H9 (cell line): ENCODE data around the gene ZWILCH. TPM values are rescaled to one million over a fixed set of nuclear protein-coding genes. Genes with fewer than 3 reads are reported as not detected.
A peak's percentile ranks its signal among the peaks of the same experiment; 100 is the strongest.

Experiments used
- DNase-seq: peaks from one replicate; pipeline ENCODE4 v3.0.0-alpha.2; 2017
- H2AFZ ChIP-seq: one replicate; pipeline ENCODE4 v1.6.1; 2013; ENCODE audit warnings: mild to moderate bottlenecking, low read length, control low read depth, moderate library complexity
- H2AK5ac ChIP-seq: 2 replicates; pipeline ENCODE4 v1.6.1; 2013; ENCODE audit warnings: low read length, control low read depth, mixed read lengths; ENCODE audit not compliant: insufficient read length
- H2BK120ac ChIP-seq: one replicate; pipeline ENCODE4 v1.6.1; 2013; ENCODE audit warnings: low read depth, mild to moderate bottlenecking, low read length, control low read depth, inconsistent platforms; ENCODE audit not compliant: poor library complexity, severe bottlenecking
- H2BK12ac ChIP-seq: 2 replicates; pipeline ENCODE4 v1.6.1; 2013; ENCODE audit warnings: low read length, control low read depth, mixed read lengths, low read depth; ENCODE audit not compliant: insufficient read length
- H2BK15ac ChIP-seq: 2 replicates; pipeline ENCODE4 v1.6.1; 2013; ENCODE audit warnings: low read depth, low read length, control low read depth
- H2BK20ac ChIP-seq: one replicate; pipeline ENCODE4 v1.6.1; 2013; ENCODE audit warnings: low read depth, mild to moderate bottlenecking, low read length, control low read depth, inconsistent platforms; ENCODE audit not compliant: poor library complexity, severe bottlenecking
- H2BK5ac ChIP-seq: 2 replicates; pipeline ENCODE4 v1.6.1; 2013; ENCODE audit warnings: low read length, control low read depth, mixed read lengths; ENCODE audit not compliant: insufficient read length
- H3K14ac ChIP-seq: 2 replicates; pipeline ENCODE4 v1.6.1; 2013; ENCODE audit warnings: low read length, control low read depth; ENCODE audit not compliant: insufficient read depth
- H3K18ac ChIP-seq: 2 replicates; pipeline ENCODE4 v1.6.1; 2013; ENCODE audit warnings: low read depth, mild to moderate bottlenecking, mixed read lengths, low read length, control low read depth; ENCODE audit not compliant: insufficient read length
- H3K23ac ChIP-seq: 2 replicates; pipeline ENCODE4 v1.6.1; 2013; ENCODE audit warnings: low read length, control low read depth, mixed read lengths, low read depth; ENCODE audit not compliant: insufficient read length
- H3K23me2 ChIP-seq: 2 replicates; pipeline ENCODE4 v1.6.1; 2013; ENCODE audit warnings: low read depth, mild to moderate bottlenecking, mixed read lengths, low read length, control low read depth; ENCODE audit not compliant: insufficient read length, poor library complexity, severe bottlenecking
- H3K27ac ChIP-seq: 2 replicates; pipeline ENCODE4 v1.5.1; 2013; ENCODE audit warnings: low read length, control low read depth, mixed read lengths, low read depth; ENCODE audit not compliant: insufficient read length
- H3K27me3 ChIP-seq: 2 replicates; pipeline ENCODE4 v1.6.1; 2013; ENCODE audit warnings: low read length, control low read depth, inconsistent platforms; ENCODE audit not compliant: insufficient read depth
- H3K4ac ChIP-seq: 2 replicates; pipeline ENCODE4 v1.6.1; 2013; ENCODE audit warnings: low read depth, mild to moderate bottlenecking, control low read depth, inconsistent platforms, low read length, moderate library complexity
- H3K4me1 ChIP-seq: 2 replicates; pipeline ENCODE4 v1.6.1; 2013; ENCODE audit warnings: low read length, control low read depth, inconsistent platforms; ENCODE audit not compliant: insufficient read depth
- H3K4me2 ChIP-seq: 2 replicates; pipeline ENCODE4 v1.6.1; 2013; ENCODE audit warnings: low read length, control low read depth, mixed read lengths; ENCODE audit not compliant: insufficient read length, insufficient read depth
- H3K56ac ChIP-seq: 2 replicates; pipeline ENCODE4 v1.6.1; 2013; ENCODE audit warnings: low read depth, mild to moderate bottlenecking, mixed read lengths, low read length, control low read depth; ENCODE audit not compliant: insufficient read length
- H3K79me1 ChIP-seq: 2 replicates; pipeline ENCODE4 v1.6.1; 2013; ENCODE audit warnings: low read depth, mild to moderate bottlenecking, moderate library complexity, low read length, control low read depth, inconsistent platforms; ENCODE audit not compliant: insufficient read depth, poor library complexity, severe bottlenecking
- H3K79me2 ChIP-seq: 2 replicates; pipeline ENCODE4 v1.6.1; 2013; ENCODE audit warnings: low read length, control low read depth, inconsistent platforms; ENCODE audit not compliant: insufficient read depth
- H3K9ac ChIP-seq: 2 replicates; pipeline ENCODE4 v1.6.1; 2013; ENCODE audit warnings: low read length, control low read depth, mixed read lengths; ENCODE audit not compliant: insufficient read length; ENCODE audit errors: extremely low read depth
- H3K9me3 ChIP-seq: one replicate; pipeline ENCODE4 v1.6.1; 2013; ENCODE audit warnings: low read depth, low read length, inconsistent platforms; ENCODE audit not compliant: control insufficient read depth
- H3T11ph ChIP-seq: one replicate; pipeline ENCODE4 v1.6.1; 2013; ENCODE audit warnings: mild to moderate bottlenecking, low read length, control low read depth, inconsistent platforms
- H4K20me1 ChIP-seq: one replicate; pipeline ENCODE4 v1.6.1; 2013; ENCODE audit not compliant: control insufficient read depth, insufficient read length, insufficient read depth
- H4K5ac ChIP-seq: 2 replicates; pipeline ENCODE4 v1.6.1; 2013; ENCODE audit warnings: low read depth, mild to moderate bottlenecking, mixed read lengths, low read length, control low read depth; ENCODE audit not compliant: insufficient read length
- H4K8ac ChIP-seq: replicated peaks from 2 replicates; pipeline ENCODE4 v1.6.1; 2013; ENCODE audit warnings: low read length, control low read depth, mixed read lengths, low read depth; ENCODE audit not compliant: insufficient read length
- H4K91ac ChIP-seq: 2 replicates; pipeline ENCODE4 v1.6.1; 2013; ENCODE audit warnings: low read depth, mild to moderate bottlenecking, moderate library complexity, mixed read lengths, low read length, control low read depth; ENCODE audit not compliant: insufficient read length
- H3K27ac Mint-ChIP-seq, 3 experiments: 2 replicates in 2 of 3; 3 replicates in 1 of 3; pipeline ENCODE4 v1.8.0; 2020 to 2021; ENCODE audit warnings: mixed read lengths in 3 of 3, mild to moderate bottlenecking in 1 of 3, moderate library complexity in 1 of 3
- H3K27me3 Mint-ChIP-seq: 2 replicates; pipeline ENCODE4 v1.8.0; 2021; ENCODE audit warnings: low read depth, mild to moderate bottlenecking, moderate library complexity, mixed read lengths
- H3K36me3 Mint-ChIP-seq, 3 experiments: 2 replicates in 2 of 3; 3 replicates in 1 of 3; pipeline ENCODE4 v1.8.0; 2020 to 2021; ENCODE audit warnings: low read depth in 3 of 3, mixed read lengths in 3 of 3; ENCODE audit not compliant: insufficient read depth in 1 of 3
- H3K4me1 Mint-ChIP-seq, 2 experiments: 2 replicates each; pipeline ENCODE4 v1.8.0; 2020; ENCODE audit warnings: mixed read lengths in 2 of 2
- H3K4me3 Mint-ChIP-seq, 2 experiments: 2 replicates in 1 of 2; 3 replicates in 1 of 2; pipeline ENCODE4 v1.8.0; 2020 to 2021; ENCODE audit warnings: mild to moderate bottlenecking in 2 of 2, mixed read lengths in 2 of 2, moderate library complexity in 1 of 2
- H3K9me3 Mint-ChIP-seq, 2 experiments: 2 replicates in 1 of 2; 3 replicates in 1 of 2; pipeline ENCODE4 v1.8.0; 2020; ENCODE audit warnings: mild to moderate bottlenecking in 2 of 2, mixed read lengths in 2 of 2, moderate library complexity in 1 of 2
- WGBS: extraction: QIAGEN DNeasy Blood & Tissue Kit; methylation state at CpG from one replicate; pipeline ENCODE4 v1.1.7; 2013; ENCODE audit warnings: missing lambda C conversion rate, low lambda C conversion rate, mixed read lengths; ENCODE audit not compliant: insufficient read length; ENCODE audit errors: extremely low coverage; 5-methylcytosine and 5-hydroxymethylcytosine counted together
- total RNA-seq: library from RNA; stranded (reverse); gene quantifications from 2 replicates; pipeline ENCODE4 v1.2.1, GENCODE V29; 2021
- TF ChIP-seq, protein P1 (sequence below): fragments of 200-600 bp; sonication (generic); conservative IDR thresholded peaks from 3 replicates; pipeline ENCODE4 v1.8.0; 2021; ENCODE audit warnings: antibody characterized with exemption, mild to moderate bottlenecking

Gene ZWILCH
- total RNA-seq, 1 experiment from 2014 or later, result 47.2 TPM

DNA sequence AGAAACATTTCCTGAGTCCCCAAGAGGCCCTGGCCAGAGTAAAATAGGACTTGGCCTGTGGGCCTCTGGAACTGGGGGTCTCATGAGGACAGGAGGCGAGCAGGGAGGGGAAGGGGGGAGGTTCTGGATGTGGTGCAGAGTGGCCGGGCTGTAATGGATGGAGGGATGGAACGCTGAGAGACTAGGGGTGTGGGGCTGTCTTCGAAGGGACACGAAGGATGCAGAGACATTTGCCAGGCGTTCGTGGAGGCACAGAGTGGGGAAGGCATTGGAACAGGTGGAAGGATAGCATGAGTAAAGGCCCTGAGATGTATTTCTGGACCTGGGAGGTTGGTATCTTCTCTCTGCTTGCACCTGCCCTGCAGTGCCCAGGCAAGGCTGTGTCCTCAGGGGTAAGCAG lies 62.8 kb downstream of the ZWILCH start:
- no peak overlapping the region for H3T11ph ChIP-seq
- no peak overlapping the region for H2BK120ac ChIP-seq
- no peaks in the 10 kb centered on the region for H4K20me1 ChIP-seq
- Mint-ChIP-seq H3K4me3 (no peak overlapping the region), H3K4me1 (peaks cover 24 to 33% of the 10 kb centered on the region in 2 experiments), H3K27me3 (no peaks in the 10 kb centered on the region), H3K27ac (peak overlapping the region in 2 of 3 experiments; percentile 34 to 69; a peak in 2 of 7 replicates), H3K9me3 (no peaks in the 10 kb centered on the region), H3K36me3 (peaks cover 0 to 5% (median 0%) of the 10 kb centered on the region in 3 experiments; a peak in 4 of 7 replicates)
- no peaks in the 10 kb centered on the region for H3K23me2 ChIP-seq
- TF ChIP-seq, protein P1, sequence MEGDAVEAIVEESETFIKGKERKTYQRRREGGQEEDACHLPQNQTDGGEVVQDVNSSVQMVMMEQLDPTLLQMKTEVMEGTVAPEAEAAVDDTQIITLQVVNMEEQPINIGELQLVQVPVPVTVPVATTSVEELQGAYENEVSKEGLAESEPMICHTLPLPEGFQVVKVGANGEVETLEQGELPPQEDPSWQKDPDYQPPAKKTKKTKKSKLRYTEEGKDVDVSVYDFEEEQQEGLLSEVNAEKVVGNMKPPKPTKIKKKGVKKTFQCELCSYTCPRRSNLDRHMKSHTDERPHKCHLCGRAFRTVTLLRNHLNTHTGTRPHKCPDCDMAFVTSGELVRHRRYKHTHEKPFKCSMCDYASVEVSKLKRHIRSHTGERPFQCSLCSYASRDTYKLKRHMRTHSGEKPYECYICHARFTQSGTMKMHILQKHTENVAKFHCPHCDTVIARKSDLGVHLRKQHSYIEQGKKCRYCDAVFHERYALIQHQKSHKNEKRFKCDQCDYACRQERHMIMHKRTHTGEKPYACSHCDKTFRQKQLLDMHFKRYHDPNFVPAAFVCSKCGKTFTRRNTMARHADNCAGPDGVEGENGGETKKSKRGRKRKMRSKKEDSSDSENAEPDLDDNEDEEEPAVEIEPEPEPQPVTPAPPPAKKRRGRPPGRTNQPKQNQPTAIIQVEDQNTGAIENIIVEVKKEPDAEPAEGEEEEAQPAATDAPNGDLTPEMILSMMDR, result no peak
- H3K9me3 ChIP-seq, result no peaks in the 10 kb centered on the region
- no peaks in the 10 kb centered on the region for H3K27me3 ChIP-seq
- no peaks in the 10 kb centered on the region for H3K79me2 ChIP-seq
- H3K56ac ChIP-seq, result no peak overlapping the region
- no peak overlapping the region for H3K4me2 ChIP-seq
- H2BK12ac ChIP-seq, result no peak overlapping the region
- DNase-seq, result no peak
- no peak overlapping the region for H2BK20ac ChIP-seq
- no peak overlapping the region for H2BK15ac ChIP-seq
- WGBS, result no CpG with 5 or more reads among the region's 7 CpGs
- H3K9ac ChIP-seq, result no peak overlapping the region
- peaks cover 2% of the 10 kb centered on the region; the same call in 1 of the 2 replicates for H3K4me1 ChIP-seq
- H2AK5ac ChIP-seq, result no peak overlapping the region
- no peaks in the 10 kb centered on the region for H3K79me1 ChIP-seq
- no peak overlapping the region for H3K18ac ChIP-seq
- no peak overlapping the region for H3K14ac ChIP-seq
- no peak overlapping the region for H3K23ac ChIP-seq
- no peak overlapping the region for H3K27ac ChIP-seq
- H2AFZ ChIP-seq, result no peak overlapping the region
- no peak overlapping the region for H2BK5ac ChIP-seq
- H3K4ac ChIP-seq, result no peak overlapping the region
- no peak overlapping the region for H4K91ac ChIP-seq
- H4K5ac ChIP-seq, result no peak overlapping the region
- H4K8ac ChIP-seq, result no peak overlapping the region
